SIG-M5 (cell line): ENCODE results near the gene GTPBP8.
"Not testable (repeated sequence)": the region's sequence is repeated elsewhere in the genome, so short reads cannot be mapped to it uniquely, and the experiment has no call there.

Experiments
- DNase-seq: peaks from one replicate; lab custom pipeline; 2025; lab: John Stamatoyannopoulos, UW

GTPBP8 gene

DNA sequence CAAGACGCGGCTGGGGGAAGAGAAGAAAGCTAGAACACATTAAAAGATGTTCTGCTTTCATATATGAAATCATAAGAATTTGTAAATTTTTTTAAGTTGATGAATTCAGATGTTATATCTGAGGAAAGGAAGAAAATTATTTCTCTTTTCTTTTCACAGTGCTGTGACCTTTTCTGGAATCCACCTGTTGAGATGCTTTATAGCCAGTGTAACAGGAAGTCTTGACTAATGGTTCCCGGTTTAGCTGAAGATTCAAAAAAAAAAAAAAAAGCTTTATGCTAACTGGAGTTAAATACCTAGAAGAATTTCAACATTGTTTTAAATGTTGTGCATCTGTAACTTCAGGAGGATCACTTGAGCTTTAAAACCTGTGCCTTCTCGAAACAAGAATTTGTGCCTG lies 9.9 kb downstream of the GTPBP8 start:
- DNase-seq, result no peak

DNA sequence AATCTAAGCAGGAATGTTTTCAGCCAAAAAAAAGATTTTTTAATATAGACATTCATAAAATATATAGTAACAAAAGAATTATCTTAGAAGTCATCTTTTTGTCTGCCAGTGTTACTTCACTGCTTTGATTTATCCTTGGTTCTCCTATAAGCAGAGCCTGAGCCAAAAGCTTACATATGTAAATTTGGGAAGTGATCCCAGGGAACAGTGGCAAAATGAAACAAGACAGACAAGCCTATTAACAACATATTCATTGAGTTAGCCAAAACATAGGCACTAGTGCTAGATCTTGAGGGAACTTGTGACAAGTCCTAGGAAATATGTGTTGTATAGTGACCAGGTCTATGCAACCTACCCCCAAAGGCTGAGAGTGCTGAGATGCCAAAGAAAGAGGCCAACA lies 11.3 kb downstream of the GTPBP8 start:
- DNase-seq, result no peak

DNA sequence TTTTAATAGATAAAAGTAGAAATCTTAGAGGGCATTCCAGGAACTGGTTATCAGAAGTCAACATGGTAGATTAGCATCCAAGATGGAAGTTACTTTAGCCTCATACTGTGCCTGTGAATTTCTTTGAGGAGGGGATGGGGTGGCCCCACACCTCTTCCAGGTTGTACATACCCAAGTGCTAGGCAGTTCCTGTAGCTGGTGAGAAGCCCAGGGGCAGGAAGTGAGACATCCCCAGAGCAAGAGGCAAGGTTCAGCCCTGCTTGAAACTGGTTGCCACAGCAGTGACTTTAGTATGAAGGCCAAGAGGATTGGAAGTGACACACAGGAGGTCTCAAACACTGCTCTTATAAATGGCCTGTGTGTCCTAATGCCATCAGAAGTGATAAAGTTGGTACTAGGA lies 11.9 kb downstream of the GTPBP8 start:
- DNase-seq, result no peak

DNA sequence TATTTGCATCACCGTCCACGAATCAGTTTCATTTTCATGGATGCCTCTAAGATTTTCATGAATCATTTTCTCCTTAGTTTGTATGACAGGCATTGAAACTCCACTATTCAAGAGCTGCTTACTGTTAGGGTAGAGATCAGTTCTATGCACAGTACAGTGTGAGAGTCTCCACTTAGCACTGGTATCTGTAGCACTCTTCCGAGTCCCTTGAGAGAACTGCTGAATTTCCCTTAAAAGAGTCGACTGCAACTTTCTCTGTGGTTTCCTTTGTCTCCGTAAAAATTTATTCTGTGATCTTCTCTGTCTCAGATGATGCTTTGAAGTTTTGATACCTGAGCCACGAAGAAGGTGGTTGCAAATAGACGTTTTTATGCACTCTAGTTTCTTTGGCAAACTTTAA lies 14.8 kb downstream of the GTPBP8 start:
- no peak for DNase-seq

DNA sequence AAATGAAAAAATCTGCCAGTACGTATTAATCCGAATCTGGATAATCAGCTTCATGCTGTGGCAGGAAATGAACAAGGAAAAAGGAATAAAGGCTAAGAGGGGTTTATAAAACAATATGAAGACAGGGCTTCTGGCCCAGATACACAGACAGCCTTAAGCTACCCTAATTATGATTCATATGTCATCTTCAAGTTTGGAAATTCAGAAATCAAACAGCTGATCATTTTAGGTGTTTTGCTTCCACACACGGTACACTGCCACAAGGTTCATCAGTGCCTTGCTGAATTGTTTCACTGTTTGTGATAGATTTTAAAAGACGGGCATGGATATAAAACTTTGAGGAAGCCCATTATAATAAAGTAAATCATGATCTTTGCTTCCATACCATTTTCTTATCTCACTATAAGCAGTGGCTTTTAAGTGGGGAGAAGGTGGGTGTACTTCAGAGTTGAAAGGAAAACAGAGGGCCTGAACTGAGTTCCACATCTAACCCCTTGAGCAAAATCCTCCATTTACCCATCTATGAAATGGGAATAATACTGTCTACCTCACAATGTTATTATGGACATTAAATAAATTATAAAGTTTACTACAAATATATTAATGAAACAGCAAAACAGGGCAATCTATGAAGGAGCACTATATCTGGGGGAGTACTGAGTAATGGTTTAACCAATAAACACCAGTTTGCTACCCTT lies 15.7 kb downstream of the GTPBP8 start:
- no peak for DNase-seq

DNA sequence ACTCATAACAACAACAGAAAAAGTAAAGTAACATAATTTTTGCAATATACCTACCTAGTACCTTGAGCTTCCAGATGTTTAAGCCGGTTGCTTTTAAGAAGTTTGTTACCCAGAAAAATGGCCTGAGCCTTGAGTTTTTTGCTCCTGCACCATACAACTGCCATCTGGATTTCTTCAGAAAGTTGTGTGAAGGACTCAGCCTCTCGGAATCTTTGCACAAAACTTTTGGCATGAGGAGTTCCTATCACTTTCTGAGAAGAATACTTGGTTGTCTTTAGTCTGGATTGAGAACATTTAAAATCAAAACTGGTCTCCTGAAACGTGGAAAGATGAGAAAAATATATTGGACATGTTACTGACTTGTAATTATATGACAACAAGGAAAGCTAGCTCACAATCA lies 17.3 kb downstream of the GTPBP8 start:
- no peak for DNase-seq

DNA sequence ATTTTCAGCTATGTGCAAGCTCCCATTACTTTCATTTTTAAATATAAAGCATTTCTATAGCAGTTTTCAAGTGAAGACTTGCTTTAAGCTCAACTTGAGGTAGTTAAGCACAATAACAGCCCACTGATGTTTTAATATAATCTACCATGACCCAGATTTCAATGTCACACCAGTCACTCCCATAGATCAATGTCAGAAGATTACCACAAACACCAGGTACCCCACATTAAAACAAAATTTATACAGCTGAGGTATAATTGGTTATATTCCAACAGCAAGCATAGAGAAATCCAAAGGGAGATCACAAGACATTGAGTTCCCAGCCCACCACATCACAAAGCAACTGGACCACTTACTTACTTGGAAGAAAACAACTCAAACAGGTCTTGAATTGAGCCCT lies 22.8 kb downstream of the GTPBP8 start:
- DNase-seq, result no peak

DNA sequence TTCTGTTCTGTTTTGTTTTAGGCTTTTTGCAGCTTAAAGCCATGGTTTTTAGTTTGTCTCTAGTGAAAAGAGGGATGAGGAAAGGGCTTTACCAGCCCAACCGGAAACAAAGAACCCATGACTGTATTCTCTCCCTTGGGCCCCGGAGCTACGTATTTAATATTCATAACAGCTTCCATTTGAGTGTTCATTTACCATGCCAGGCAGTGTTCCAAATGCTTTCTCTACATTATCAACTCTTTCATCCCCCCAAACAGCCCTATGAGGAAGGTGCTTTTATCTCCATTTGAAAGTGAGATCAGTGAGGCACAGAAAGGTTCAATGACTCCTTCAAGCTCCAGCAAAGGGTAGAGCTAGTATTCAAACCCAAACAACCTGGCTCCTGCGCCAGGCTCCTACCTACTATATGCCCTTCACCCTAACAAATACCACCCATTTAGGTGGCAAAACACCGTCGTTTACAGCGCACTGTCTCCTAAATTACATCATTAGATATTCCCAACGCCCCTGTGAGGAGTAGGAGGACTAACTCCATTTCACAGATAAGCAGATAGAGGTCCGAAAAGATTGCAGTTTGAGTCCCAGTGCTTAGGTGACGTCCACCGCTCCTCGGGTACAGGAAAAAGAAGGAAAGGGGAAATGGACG lies 27.9 kb downstream of the GTPBP8 start:
- DNase-seq, result no peak

DNA sequence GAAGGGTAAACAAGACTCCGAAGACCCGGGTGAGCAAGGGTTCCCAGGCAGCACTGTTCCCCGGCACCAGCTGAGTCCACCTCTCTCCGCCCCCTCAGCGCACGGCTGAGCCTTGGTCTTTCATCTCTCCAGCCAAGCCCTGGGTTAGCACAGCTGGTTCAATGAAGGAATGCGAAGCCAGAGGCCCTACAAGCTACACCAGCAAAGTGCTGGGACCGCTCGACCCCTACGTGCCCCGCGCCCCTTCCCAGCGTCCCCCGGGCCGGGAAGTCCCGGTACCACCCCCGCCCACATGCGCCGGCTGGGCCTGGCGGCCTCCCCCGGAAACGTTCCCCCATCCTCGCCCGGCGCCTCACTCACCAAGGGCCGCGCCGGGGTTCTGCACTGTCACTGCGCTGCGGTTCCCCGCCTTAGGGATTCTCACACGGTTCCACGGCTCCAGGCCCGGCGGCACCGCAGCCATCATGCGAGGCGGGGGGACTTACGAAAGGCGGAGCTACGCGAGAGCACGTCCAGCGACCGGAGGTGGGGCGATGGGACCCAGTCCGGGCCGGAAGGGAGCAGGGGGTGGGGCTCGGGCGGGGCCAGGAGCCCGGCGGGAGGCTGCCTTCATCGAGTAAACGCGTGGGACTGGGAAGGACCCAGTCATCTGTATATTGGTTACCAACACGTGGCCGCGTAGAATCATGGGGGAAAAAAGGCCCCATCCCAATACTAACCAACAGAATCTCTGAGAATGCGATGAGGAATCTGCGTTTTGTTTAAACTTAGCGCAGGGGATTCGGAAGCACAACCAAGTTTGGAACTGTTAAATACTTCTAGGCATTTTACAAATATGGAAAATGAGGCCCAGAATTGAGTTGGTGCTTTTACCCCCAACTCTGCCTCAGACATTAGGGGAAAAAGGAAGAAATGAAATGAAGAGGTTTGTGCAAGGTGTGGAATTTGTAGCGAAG lies 28.7 kb downstream of the GTPBP8 start:
- peak; percentile 49 for DNase-seq

DNA sequence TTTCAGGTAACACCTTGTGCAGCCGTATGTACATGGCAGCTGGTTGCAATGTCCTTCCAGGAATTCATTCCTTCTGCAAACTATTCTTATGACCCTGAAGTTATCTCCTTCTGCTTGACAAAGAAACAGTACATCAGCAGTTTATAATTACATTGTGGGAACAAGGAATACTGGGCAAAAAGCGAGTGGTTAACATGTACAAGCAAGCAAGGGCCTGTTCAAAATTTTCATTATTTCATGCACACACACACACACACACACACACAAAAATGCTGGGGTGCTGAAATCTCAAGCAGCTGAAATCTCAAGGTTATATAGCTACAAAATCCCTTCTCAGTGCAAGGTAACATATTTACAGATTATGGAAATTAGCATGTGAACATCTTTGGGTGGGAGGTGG lies 30.7 kb downstream of the GTPBP8 start:
- DNase-seq, result no peak

DNA sequence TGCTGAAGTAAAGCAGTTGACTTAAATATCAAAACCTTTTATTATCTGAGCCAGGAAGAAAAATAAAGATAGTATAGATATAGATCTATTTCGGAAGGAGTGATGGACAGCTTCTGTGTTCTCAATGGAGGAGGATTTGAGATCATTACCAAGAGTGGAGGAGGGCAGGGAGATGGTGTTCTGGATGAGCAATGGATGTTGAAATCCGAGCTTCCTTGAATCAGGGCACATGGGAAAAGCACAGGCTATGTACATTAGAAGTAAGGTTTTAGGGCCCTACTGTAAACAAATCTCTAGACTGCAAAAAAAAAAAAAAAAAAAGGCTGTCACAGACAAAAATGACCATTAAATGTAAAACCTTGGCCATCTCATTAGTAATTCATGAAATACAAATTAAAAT lies 43.2 kb downstream of the GTPBP8 start:
- DNase-seq, result no peak

DNA sequence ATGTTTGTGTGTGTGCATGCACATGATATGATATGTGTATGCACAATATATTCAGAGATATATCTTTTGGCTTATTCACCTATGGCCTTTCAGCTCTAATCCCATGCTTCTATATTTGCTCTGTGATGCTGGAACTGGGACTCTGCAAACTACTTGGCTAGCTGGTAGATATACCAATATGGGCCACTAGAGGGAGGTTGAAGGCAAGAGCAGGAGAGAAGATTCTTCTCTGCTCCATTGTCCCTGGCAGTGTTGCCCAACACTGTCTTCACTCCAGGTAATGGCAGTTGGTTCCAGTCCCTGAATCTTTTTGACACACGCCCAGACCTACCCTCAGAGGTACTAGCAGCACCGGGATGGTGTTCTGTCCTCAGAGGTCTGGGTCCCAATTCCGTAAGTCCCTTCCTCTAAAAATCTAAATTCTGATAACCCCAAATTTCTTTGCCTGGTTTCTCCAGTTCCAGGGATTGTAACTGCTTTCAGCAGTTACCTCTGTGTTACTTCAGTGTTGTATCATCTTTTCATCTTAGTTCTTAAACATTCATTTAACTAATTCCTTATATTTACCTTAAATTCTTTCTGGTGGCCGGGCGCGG lies 44.7 kb downstream of the GTPBP8 start:
- DNase-seq, result peak; percentile 19

DNA sequence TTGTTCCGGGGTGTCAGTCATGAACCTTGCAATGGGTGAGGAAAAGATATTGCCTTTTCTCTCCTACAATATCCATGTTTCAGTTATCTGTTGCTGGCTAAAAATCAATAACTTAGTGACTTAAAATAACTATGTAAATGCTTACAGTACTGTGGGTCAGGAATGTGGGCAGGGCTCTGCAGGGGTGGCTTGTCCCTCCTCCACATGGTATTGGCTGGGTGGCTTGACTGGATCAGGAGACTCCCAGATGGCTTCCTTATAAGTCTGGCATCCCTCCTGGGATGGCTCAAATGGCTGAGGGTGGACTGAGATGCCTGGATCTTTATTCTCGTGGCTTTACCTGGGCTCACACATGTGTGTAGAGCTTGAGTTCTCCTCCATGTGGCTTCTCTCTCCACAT lies 47.5 kb downstream of the GTPBP8 start:
- no peak for DNase-seq

DNA sequence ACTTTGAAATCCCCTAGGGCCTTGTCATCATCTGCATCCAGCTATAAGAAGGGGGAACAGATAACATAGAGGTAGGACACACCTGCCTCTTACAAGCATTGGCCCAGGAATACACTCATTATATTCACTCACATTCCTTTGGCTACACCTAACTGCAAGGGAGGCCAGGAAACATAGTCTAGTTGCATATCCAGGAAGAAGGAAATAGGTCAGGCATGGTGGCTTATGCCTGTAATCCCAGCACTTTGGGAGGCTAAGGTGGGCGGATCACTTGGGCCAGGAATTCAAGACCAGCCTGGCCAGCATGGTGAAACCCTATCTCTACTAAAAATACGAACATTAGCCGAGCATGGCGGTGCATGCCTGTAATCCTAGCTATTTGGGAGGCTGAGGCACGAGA lies 48.8 kb downstream of the GTPBP8 start:
- DNase-seq, result no peak

DNA sequence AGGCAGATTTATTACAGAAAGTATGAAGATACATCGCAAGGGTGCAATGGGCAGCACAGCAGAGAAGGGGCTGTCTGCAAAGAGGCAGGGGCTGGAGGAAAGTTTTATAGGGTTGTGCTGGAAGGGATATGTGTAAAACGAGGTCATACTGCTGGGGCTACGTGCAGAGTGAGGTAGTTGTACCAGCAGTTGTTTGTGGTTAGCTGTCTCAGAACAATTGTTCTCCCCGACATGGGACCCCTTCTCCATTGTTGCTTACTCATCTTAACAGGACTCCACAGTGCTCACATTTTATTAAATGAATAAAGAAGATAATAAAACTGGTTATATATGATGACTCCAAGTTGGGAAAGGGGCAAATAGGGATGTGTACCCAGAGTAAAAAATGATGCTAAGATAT lies 49.4 kb downstream of the GTPBP8 start:
- no peak for DNase-seq

DNA sequence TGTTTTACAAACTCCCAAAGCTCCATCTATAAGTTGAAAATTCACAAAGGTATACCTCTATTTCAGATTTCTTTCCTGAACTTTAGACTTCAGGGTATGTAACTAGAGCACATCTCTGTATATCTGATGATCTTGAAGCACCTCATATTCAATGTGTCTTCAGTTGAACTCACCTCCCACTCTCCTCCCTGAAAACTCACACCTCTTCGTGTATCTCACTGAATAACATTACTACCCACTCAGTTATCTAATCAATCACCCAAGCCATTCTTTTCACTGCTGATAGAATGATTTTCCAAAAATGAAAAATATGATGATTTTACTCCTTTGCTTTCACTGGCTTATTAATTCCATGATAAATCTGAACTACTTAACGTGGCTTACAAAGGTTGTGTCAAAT lies 52.9 kb downstream of the GTPBP8 start:
- DNase-seq, result no peak

DNA sequence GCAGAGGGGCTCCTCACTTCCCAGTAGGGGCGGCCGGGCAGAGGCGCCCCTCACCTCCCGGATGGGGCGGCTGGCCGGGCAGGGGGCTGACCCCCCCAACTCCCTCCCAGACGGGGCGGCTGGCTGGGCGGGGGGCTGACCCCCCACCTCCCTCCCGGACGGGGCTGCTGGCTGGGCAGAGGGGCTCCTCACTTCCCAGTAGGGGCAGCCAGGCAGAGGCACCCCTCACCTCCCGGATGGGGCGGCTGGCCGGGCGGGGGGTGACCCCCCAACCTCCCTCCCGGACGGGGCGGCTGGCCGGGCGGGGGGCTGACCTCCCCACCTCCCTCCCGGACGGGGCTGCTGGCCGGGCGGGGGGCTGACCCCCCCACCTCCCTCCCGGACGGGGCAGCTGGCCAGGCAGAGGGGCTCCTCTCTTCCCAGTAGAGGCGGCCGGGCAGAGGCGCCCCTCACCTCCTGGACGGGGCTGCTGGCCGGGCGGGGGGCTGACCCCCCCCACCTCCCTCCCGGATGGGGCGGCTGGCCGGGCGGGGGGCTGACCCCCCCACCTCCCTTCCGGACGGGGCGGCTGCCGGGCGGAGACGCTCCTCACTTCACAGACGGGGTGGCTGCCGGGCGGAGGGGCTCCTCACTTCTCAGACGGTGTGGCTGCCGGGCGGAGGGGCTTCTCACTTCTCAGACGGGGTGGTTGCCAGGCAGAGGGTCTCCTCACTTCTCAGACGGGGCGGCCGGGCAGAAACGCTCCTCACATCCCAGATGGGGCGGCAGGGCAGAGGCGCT lies 55.6 kb downstream of the GTPBP8 start:
- DNase-seq, result not testable (repeated sequence)

DNA sequence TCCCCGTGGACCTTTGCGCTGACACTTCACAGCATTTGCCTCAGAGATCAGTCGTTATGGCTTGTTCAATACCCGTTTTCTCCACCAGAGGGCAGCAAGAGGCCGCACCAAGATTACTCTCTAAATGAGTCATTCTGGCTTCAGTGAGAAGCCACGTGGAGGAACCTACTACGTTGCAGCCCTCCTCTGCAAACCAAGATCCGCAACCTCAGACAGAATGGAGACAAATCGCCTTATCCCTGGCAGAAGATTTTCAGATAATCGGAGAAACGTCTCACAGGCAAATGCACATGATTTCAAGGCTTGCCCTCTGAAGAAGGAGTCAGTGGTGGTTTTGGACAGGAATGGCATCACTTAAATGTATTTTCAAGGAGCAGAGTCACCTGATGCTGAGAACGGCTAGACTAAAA lies 60.5 kb downstream of the GTPBP8 start:
- DNase-seq, result peak; percentile 54
